HG02943 (cell line): ENCODE measurements around the gene CRABP1.

Experiments used
- ATAC-seq: cut with Tn5 transposase; IDR thresholded peaks from one replicate; pipeline ENCODE4 v1.9.1; 2021; ENCODE audit warnings: mild to moderate bottlenecking, low read depth, moderate library complexity; ENCODE audit not compliant: unreplicated experiment

The CRABP1 gene

GRCh38 chr15:78316283-78317083 is 23.7 kb upstream of the CRABP1 start:
- ATAC-seq, result no peak

GRCh38 chr15:78317145-78317836 is 22.9 kb upstream of the CRABP1 start:
- no peak for ATAC-seq

GRCh38 chr15:78319588-78319987 is 20.6 kb upstream of the CRABP1 start:
- ATAC-seq, result no peak

GRCh38 chr15:78320183-78320582 is 20.0 kb upstream of the CRABP1 start:
- ATAC-seq, result no peak

- no peak for ATAC-seq
Observed at GRCh38 chr15:78321041-78321570, 19.0 kb upstream of the CRABP1 start.

GRCh38 chr15:78321786-78322185 is 18.4 kb upstream of the CRABP1 start:
- no peak for ATAC-seq

- ATAC-seq, result no peak
Observed at GRCh38 chr15:78322243-78322642, 17.9 kb upstream of the CRABP1 start.

- ATAC-seq, result no peak
Observed at GRCh38 chr15:78322724-78323521, 17.2 kb upstream of the CRABP1 start.

GRCh38 chr15:78323693-78324092 is 16.5 kb upstream of the CRABP1 start:
- no peak for ATAC-seq

- no peak for ATAC-seq
Observed at GRCh38 chr15:78324144-78324543, 16.0 kb upstream of the CRABP1 start.

- ATAC-seq, result no peak
Observed at GRCh38 chr15:78325092-78325843, 14.9 kb upstream of the CRABP1 start.

- no peak for ATAC-seq
Observed at GRCh38 chr15:78327466-78327865, 12.7 kb upstream of the CRABP1 start.

GRCh38 chr15:78329625-78330024 is 10.5 kb upstream of the CRABP1 start:
- ATAC-seq, result no peak

GRCh38 chr15:78334845-78335244 is 5.3 kb upstream of the CRABP1 start:
- no peak for ATAC-seq

- no peak for ATAC-seq
Observed at GRCh38 chr15:78335985-78336384, 4.2 kb upstream of the CRABP1 start.

GRCh38 chr15:78338781-78339180 is 1.4 kb upstream of the CRABP1 start:
- no peak for ATAC-seq

GRCh38 chr15:78339559-78339958 is 594 bp upstream of the CRABP1 start:
- ATAC-seq, result no peak

- ATAC-seq, result no peak
Observed at GRCh38 chr15:78341057-78341987, 1.2 kb downstream of the CRABP1 start.

GRCh38 chr15:78342021-78342420 is 1.9 kb downstream of the CRABP1 start:
- ATAC-seq, result no peak
